ENCODE measurements around the gene FILIP1L.
A peak's percentile ranks its signal among the peaks of the same experiment; 100 is the strongest.

The FILIP1L gene

DNA sequence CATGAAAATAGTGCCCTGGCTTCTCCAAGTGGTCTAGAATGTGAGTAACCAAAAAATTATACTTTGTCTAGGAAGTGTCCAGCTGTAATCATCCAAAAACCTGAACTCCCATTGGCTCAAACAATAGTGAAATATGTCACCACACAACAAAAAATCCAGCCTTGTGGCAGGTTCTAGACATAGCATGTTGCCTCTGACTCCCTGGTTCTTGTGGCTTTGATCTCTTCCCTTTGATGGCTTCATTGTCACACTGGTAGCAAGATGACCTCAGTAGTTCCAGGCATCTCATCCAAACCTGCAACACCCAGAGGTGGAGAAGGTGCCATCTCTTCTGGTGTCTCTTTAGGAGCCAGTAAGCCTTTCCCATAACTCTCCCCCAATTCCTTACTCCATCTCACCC lies 222.0 kb downstream of the FILIP1L start:
- no peak for DNase-seq (ENCODE audit: low read depth in 2 of 2)

- DNase-seq (ENCODE audit: low read depth in 2 of 2), result no peak
Observed at GRCh38 chr3:99891610-99892285, 222.6 kb downstream of the FILIP1L start.

- DNase-seq (ENCODE audit: low read depth in 2 of 2), result no peak
Observed at GRCh38 chr3:99885851-99886250, 228.4 kb downstream of the FILIP1L start.

DNA sequence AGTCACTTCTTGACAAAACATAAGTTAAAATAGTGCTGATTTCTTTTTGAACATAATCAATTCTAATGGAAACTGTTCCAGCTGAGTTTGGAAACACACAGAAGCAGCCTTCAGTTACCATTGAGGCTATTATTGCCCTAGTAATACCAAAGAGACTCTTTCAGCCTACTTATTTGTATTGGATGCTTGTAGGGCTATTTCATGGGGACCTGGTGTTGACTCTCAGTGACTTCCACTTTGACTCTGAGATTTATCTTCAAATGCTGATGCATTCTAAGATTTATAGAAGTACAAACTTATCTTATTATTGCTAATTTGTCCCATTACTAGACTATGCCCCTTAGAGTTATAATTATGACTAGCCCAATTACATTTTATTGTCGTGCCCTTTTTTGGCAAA lies 229.2 kb downstream of the FILIP1L start:
- no peak for DNase-seq (ENCODE audit: low read depth in 2 of 2)

GRCh38 chr3:99884484-99884883 lies 229.8 kb downstream of the FILIP1L start:
- DNase-seq (ENCODE audit: low read depth in 2 of 2), result no peak

- no peak for DNase-seq (ENCODE audit: low read depth in 2 of 2)
Observed at GRCh38 chr3:99883693-99884092, 230.6 kb downstream of the FILIP1L start.

- no peak for DNase-seq (ENCODE audit: low read depth in 2 of 2)
Observed at GRCh38 chr3:99883138-99883461, 231.2 kb downstream of the FILIP1L start.

DNA sequence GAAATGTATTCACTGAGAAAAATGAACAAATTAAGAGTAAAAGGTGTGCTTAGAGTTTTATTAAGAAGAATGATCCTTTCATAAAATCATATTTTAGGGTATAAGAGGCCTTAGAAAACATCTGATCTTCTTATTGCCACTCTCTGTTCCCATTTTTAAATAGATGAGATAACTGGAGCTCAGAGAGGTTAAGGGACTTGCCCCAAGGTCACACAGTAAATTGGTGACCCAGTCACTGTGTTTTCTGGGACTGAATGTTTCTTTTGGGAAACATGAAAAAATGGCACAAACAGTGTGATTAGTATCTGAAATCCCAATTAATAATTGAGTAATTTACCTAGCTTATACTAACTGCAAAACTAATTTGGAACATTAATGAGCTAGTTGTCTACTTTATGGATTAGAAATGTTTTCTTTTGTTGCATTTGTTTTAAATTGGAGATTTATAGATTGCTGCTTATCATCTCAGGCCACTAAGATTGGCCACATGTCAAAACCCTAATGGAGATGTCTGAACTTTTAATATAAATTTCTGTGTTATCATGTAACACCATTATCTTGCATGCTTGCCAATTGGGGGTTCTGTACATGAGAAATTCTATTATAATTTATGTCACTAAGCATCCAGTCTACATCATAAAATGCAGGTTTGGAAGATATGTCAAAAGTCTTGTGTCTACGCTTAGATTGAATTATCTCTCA lies 231.7 kb downstream of the FILIP1L start:
- no peak for DNase-seq (ENCODE audit: low read depth in 2 of 2)

DNA sequence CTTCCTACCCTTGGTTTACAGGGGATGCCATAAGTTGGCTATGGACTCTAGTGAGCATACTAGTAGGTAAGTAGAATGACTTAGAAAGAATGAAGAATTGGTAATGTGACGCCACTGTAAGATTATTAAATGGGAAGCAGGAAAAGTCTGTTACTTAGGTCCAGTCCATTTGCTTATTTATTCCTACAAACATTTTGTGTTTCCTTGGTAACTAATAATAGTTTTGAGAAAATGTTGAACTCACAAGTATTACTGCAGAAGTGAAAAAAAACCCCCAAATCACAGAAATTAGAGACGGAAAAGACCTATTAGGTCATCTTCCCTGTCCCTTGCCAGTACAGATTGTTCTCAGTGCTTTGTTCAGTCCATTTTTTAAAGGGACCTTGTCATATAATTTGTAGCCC lies 233.2 kb downstream of the FILIP1L start:
- no peak for DNase-seq (ENCODE audit: low read depth in 2 of 2)

DNA sequence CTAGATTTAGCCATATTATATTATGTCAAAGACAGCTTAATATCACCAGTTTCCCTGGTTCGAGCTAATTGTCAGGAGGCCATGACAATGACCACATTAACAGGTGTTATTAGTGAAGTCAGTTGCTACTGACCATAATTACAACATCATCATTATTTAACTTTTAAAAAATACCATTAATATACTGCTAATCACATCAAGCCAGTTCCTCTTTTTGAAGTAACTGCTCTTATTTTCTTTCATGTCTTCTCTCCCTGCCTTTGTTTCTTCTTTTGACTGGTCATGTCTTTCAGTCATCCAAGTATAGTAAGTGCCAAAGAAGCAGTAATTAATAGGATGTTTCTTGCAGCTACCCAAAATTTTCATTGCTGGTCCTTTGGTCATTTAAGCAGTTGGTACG lies 235.0 kb downstream of the FILIP1L start:
- no peak for DNase-seq (ENCODE audit: low read depth in 2 of 2)

- no peak for DNase-seq (ENCODE audit: low read depth in 2 of 2)
Observed at GRCh38 chr3:99878005-99878404, 236.3 kb downstream of the FILIP1L start.

DNA sequence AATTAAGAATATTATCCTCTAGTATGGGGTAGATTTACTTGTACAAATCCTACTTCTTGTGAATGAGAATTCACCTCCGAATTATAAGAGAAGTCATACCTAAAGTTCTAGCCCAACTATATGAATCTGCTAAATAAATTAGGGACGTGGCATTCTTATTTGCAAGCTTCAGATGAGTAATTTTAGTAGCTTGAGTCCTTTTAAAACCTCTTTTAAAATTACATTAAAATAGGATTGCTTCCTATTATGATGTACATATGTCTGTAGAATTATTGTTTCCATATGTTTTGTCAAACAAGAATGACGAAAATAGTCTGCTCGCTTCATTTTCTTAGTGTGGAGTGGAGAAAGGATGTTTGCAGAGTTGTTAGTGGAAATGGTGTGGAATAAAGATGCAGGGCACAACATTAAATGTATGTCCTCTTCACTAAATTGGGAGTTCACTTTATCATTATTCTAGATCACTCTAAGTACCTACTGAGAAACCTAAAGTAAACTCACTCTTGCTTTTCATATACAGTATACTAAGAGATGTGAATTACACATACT lies 237.2 kb downstream of the FILIP1L start:
- DNase-seq (ENCODE audit: low read depth in 2 of 2), result no peak

- peak; percentile 51 for DNase-seq (ENCODE audit: low read depth in 2 of 2)
Observed at GRCh38 chr3:99875929-99876841, 238.1 kb downstream of the FILIP1L start.

- DNase-seq (ENCODE audit: low read depth in 2 of 2), result no peak
Observed at GRCh38 chr3:99875581-99875928, 238.7 kb downstream of the FILIP1L start.

GRCh38 chr3:99874237-99875002 lies 239.9 kb downstream of the FILIP1L start:
- no peak for DNase-seq (ENCODE audit: low read depth in 2 of 2)

GRCh38 chr3:99873269-99874102 lies 240.8 kb downstream of the FILIP1L start:
- no peak for DNase-seq (ENCODE audit: low read depth in 2 of 2)

DNA sequence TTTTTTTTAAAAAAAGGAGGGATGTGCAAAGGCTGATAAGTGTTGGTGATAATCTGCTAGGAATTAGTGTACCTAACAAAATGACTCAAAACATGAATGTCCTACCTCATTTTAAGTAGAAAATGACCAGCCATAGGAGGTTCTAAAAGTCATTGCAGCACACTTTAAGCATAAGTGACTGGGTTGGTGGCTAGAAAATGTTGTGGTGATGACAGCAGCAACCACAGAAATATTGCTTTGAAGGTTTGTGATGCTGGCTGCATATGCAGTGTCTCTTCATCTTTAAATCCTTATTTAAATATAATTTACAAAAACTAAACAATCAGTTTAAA lies 241.4 kb downstream of the FILIP1L start:
- no peak for DNase-seq (ENCODE audit: low read depth in 2 of 2)

GRCh38 chr3:99871231-99872045 lies 242.9 kb downstream of the FILIP1L start:
- no peak for DNase-seq (ENCODE audit: low read depth in 2 of 2)

DNA sequence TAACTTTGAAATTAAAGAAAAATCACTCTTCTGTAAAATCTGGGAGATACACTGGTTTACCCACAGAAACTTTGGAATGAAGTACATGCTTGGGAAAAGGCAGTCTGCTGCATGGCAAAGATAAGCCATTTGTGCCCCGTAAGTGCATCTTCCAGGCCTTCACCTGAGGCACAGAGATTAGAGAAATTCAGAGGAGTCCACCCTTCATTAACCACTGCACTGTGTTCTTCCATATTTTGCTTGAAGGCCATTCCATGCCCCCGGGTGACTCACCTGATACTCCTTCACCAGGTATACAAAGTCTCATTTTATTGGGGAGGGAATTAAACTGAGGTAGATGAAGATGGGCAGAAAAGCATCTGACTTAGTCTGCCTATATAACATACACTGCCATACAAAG lies 243.6 kb downstream of the FILIP1L start:
- DNase-seq (ENCODE audit: low read depth in 2 of 2), result no peak

GRCh38 chr3:99869621-99870020 lies 244.7 kb downstream of the FILIP1L start:
- no peak for DNase-seq (ENCODE audit: low read depth in 2 of 2)

Measured in stimulated activated CD4-positive, alpha-beta T cell treated with anti-CD3 and anti-CD28 coated beads, Interleukin-1b, Interleukin-23, amount 100 ng/mL, for 4 hours (primary cell).